ENCODE data around the gene DLEC1. TPM values are rescaled to one million over a fixed set of nuclear protein-coding genes. Genes with fewer than 3 reads are reported as not detected.
"Not testable (repeated sequence)": the region's sequence is repeated elsewhere in the genome, so short reads cannot be mapped to it uniquely, and the experiment has no call there.

Gene DLEC1
- total RNA-seq, 1 donor from 2014 or later, result under 0.01 TPM

- H3K27ac ChIP-seq (ENCODE audit: low read depth, low read length), result no peak overlapping the region
- peaks cover 0 to 8% (median 3%) of the 10 kb centered on the region in 3 donors for H3K4me1 ChIP-seq (ENCODE audit: control insufficient read depth in 3 of 3, insufficient read depth in 3 of 3, low read length in 3 of 3)
- no peaks in the 10 kb centered on the region for H3K9me3 ChIP-seq (ENCODE audit: control insufficient read depth in 3 of 3, low read length in 3 of 3)
- H3K9ac ChIP-seq (ENCODE audit: low read depth in 1 of 3, low read length in 3 of 3), result no peak overlapping the region
- no peaks in the 10 kb centered on the region for H3K27me3 ChIP-seq (ENCODE audit: control insufficient read depth in 3 of 3, insufficient read depth in 3 of 3, low read length in 3 of 3)
- peaks cover 73 to 88% (median 80%) of the 10 kb centered on the region in 3 donors for H3K36me3 ChIP-seq (ENCODE audit: control insufficient read depth in 3 of 3, insufficient read depth in 3 of 3, low read length in 3 of 3)
- H3K4me3 ChIP-seq (ENCODE audit: low read length in 3 of 3), result no peak overlapping the region
Measured at GRCh38 chr3:38127611-38128302, 88.7 kb downstream of the DLEC1 start.

- peaks cover 0 to 8% (median 3%) of the 10 kb centered on the region in 3 donors for H3K4me1 ChIP-seq (ENCODE audit: control insufficient read depth in 3 of 3, insufficient read depth in 3 of 3, low read length in 3 of 3)
- H3K9me3 ChIP-seq (ENCODE audit: control insufficient read depth in 3 of 3, low read length in 3 of 3), result no peaks in the 10 kb centered on the region
- H3K27me3 ChIP-seq (ENCODE audit: control insufficient read depth in 3 of 3, insufficient read depth in 3 of 3, low read length in 3 of 3), result no peaks in the 10 kb centered on the region
- no peak overlapping the region for H3K4me3 ChIP-seq (ENCODE audit: low read length in 3 of 3)
- no peak overlapping the region for H3K9ac ChIP-seq (ENCODE audit: low read depth in 1 of 3, low read length in 3 of 3)
- no peak overlapping the region for H3K27ac ChIP-seq (ENCODE audit: low read depth, low read length)
- H3K36me3 ChIP-seq (ENCODE audit: control insufficient read depth in 3 of 3, insufficient read depth in 3 of 3, low read length in 3 of 3), result peaks cover 73 to 86% (median 81%) of the 10 kb centered on the region in 3 donors
Measured at GRCh38 chr3:38128303-38128655, 89.3 kb downstream of the DLEC1 start.

DNA sequence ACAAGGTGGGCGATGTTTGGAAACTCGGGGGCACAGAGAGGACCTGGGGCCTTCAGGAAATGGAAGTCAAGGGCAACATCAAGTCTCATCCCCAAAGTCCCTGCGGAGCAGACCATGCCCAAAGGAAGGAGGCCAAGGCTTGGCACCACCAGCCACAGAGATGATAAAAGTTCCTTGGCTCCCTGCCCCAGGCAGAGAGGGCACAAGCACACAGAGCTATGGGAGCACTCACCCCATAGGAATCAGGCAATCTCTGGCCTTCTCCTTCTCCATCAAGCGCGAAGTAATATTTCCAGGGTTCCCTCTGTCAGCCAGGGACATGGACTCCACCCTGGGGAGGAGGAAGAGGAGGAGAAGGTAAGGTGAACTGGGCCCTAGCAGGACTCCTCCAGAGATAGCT, 90.0 kb downstream of the DLEC1 start:
- no peak overlapping the region for H3K27ac ChIP-seq (ENCODE audit: low read depth, low read length)
- peaks cover 81 to 89% (median 88%) of the 10 kb centered on the region in 3 donors for H3K36me3 ChIP-seq (ENCODE audit: control insufficient read depth in 3 of 3, insufficient read depth in 3 of 3, low read length in 3 of 3)
- no peak overlapping the region for H3K9ac ChIP-seq (ENCODE audit: low read depth in 1 of 3, low read length in 3 of 3)
- H3K4me3 ChIP-seq (ENCODE audit: low read length in 3 of 3), result no peak overlapping the region
- peaks cover 0 to 8% (median 3%) of the 10 kb centered on the region in 3 donors for H3K4me1 ChIP-seq (ENCODE audit: control insufficient read depth in 3 of 3, insufficient read depth in 3 of 3, low read length in 3 of 3)
- no peaks in the 10 kb centered on the region for H3K9me3 ChIP-seq (ENCODE audit: control insufficient read depth in 3 of 3, low read length in 3 of 3)
- no peaks in the 10 kb centered on the region for H3K27me3 ChIP-seq (ENCODE audit: control insufficient read depth in 3 of 3, insufficient read depth in 3 of 3, low read length in 3 of 3)

- no peaks in the 10 kb centered on the region for H3K9me3 ChIP-seq (ENCODE audit: control insufficient read depth in 3 of 3, low read length in 3 of 3)
- H3K9ac ChIP-seq (ENCODE audit: low read depth in 1 of 3, low read length in 3 of 3), result peak overlapping the region in 1 of 3 donors; percentile 28
- no peak overlapping the region for H3K4me3 ChIP-seq (ENCODE audit: low read length in 3 of 3)
- peaks cover 3 to 12% (median 11%) of the 10 kb centered on the region in 3 donors for H3K4me1 ChIP-seq (ENCODE audit: control insufficient read depth in 3 of 3, insufficient read depth in 3 of 3, low read length in 3 of 3)
- peaks cover 69 to 84% (median 81%) of the 10 kb centered on the region in 3 donors for H3K36me3 ChIP-seq (ENCODE audit: control insufficient read depth in 3 of 3, insufficient read depth in 3 of 3, low read length in 3 of 3)
- H3K27ac ChIP-seq (ENCODE audit: low read depth, low read length), result no peak overlapping the region
- no peaks in the 10 kb centered on the region for H3K27me3 ChIP-seq (ENCODE audit: control insufficient read depth in 3 of 3, insufficient read depth in 3 of 3, low read length in 3 of 3)
Measured at GRCh38 chr3:38130631-38131065, 91.6 kb downstream of the DLEC1 start.

- Histone ChIP-seq H3K36me3 (ENCODE audit: control insufficient read depth in 3 of 3, insufficient read depth in 3 of 3, low read length in 3 of 3) (peaks cover 57 to 73% (median 69%) of the 10 kb centered on the region in 3 donors), H3K4me1 (ENCODE audit: control insufficient read depth in 3 of 3, insufficient read depth in 3 of 3, low read length in 3 of 3) (peaks cover 10 to 17% (median 16%) of the 10 kb centered on the region in 3 donors), H3K27ac (ENCODE audit: low read depth, low read length) (no peak overlapping the region)
Measured at GRCh38 chr3:38131621-38132369, 92.8 kb downstream of the DLEC1 start.

DNA sequence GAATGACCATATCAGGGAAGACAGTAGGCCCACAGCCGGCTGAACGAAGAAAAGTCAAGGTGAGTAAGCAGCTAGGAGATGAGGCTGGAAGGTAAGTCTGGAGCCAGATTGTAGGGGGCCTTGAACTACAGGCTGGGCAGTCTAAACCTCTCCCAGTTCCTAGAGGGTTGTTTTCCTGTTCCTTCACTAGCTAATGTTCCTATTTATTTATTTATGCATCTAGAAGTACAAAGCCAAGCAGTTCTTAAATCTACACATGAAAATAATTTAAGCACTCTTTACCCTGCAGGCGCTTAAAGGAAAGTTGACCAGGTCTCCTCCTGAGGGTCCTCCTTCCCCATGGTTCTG, 94.2 kb downstream of the DLEC1 start:
- Histone ChIP-seq H3K27ac (ENCODE audit: low read depth, low read length) (no peak overlapping the region), H3K4me3 (ENCODE audit: low read length in 3 of 3) (no peak overlapping the region), H3K36me3 (ENCODE audit: control insufficient read depth in 3 of 3, insufficient read depth in 3 of 3, low read length in 3 of 3) (peaks cover 44 to 59% (median 55%) of the 10 kb centered on the region in 3 donors), H3K9me3 (ENCODE audit: control insufficient read depth in 3 of 3, low read length in 3 of 3) (no peaks in the 10 kb centered on the region), H3K4me1 (ENCODE audit: control insufficient read depth in 3 of 3, insufficient read depth in 3 of 3, low read length in 3 of 3) (peaks cover 17 to 25% (median 24%) of the 10 kb centered on the region in 3 donors), H3K27me3 (ENCODE audit: control insufficient read depth in 3 of 3, insufficient read depth in 3 of 3, low read length in 3 of 3) (no peaks in the 10 kb centered on the region), H3K9ac (ENCODE audit: low read depth in 1 of 3, low read length in 3 of 3) (no peak overlapping the region)

More at GRCh38 chr3:38131621-38132369, 92.8 kb downstream of the DLEC1 start:
- no peaks in the 10 kb centered on the region for H3K9me3 ChIP-seq (ENCODE audit: control insufficient read depth in 3 of 3, low read length in 3 of 3)
- no peak overlapping the region for H3K4me3 ChIP-seq (ENCODE audit: low read length in 3 of 3)
- H3K9ac ChIP-seq (ENCODE audit: low read depth in 1 of 3, low read length in 3 of 3), result no peak overlapping the region
- H3K27me3 ChIP-seq (ENCODE audit: control insufficient read depth in 3 of 3, insufficient read depth in 3 of 3, low read length in 3 of 3), result no peaks in the 10 kb centered on the region

DNA sequence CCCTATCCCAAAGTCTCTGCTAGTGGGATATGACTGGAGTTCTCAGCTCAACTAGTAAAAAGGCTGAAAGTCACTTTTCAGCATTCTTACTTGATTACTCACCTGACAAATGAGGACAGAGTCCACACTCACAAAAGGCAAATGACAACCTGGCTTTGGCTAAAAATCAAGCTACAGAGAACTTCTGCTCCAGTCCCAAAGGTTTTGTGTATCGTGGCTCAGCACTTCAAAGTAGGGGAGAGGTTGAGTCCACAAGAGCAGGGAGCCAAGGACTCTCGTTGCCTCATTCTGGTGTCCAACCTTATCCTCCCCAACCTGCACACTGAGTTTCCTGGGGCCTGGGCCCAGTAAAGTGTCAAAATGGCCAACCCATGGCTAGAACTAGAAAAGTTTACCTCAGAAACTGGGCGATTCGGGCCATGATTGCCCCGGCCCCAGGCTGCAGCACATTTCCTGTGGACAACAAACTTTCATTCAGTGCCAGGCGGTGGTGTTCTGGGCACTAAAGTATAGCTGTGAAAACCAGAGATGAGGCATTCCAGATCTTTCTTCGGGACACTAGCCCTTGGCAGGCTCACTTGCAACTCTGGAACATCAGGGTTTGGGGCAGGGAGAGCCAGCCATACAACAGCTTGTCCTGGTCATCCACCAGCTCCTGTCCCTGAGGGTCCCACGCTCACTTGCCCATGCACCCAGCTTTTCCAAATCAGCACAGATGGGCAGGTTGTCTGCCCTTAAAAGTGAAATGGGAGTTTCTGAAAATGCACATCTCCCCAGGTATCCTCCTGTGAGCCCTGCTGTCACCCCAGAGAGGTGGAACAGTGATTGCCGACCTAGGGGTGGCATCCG, 94.8 kb downstream of the DLEC1 start:
- Histone ChIP-seq H3K9ac (ENCODE audit: low read depth in 1 of 3, low read length in 3 of 3) (no peak overlapping the region), H3K4me1 (ENCODE audit: control insufficient read depth in 3 of 3, insufficient read depth in 3 of 3, low read length in 3 of 3) (peaks cover 19 to 29% (median 26%) of the 10 kb centered on the region in 3 donors), H3K9me3 (ENCODE audit: control insufficient read depth in 3 of 3, low read length in 3 of 3) (no peaks in the 10 kb centered on the region), H3K27ac (ENCODE audit: low read depth, low read length) (no peak overlapping the region), H3K36me3 (ENCODE audit: control insufficient read depth in 3 of 3, insufficient read depth in 3 of 3, low read length in 3 of 3) (peaks cover 40 to 55% (median 52%) of the 10 kb centered on the region in 3 donors), H3K27me3 (ENCODE audit: control insufficient read depth in 3 of 3, insufficient read depth in 3 of 3, low read length in 3 of 3) (no peaks in the 10 kb centered on the region), H3K4me3 (ENCODE audit: low read length in 3 of 3) (no peak overlapping the region)

GRCh38 chr3:38134517-38135143, 95.6 kb downstream of the DLEC1 start:
- not testable (repeated sequence) for H3K4me3 ChIP-seq (ENCODE audit: low read length in 3 of 3); H3K9ac ChIP-seq (ENCODE audit: low read depth in 1 of 3, low read length in 3 of 3); H3K27ac ChIP-seq (ENCODE audit: low read depth, low read length); H3K9me3 ChIP-seq (ENCODE audit: control insufficient read depth in 3 of 3, low read length in 3 of 3); H3K27me3 ChIP-seq (ENCODE audit: control insufficient read depth in 3 of 3, insufficient read depth in 3 of 3, low read length in 3 of 3)
- peaks cover 32 to 48% (median 44%) of the 10 kb centered on the region in 3 donors for H3K36me3 ChIP-seq (ENCODE audit: control insufficient read depth in 3 of 3, insufficient read depth in 3 of 3, low read length in 3 of 3)
- H3K4me1 ChIP-seq (ENCODE audit: control insufficient read depth in 3 of 3, insufficient read depth in 3 of 3, low read length in 3 of 3), result peaks cover 25 to 38% (median 34%) of the 10 kb centered on the region in 3 donors

DNA sequence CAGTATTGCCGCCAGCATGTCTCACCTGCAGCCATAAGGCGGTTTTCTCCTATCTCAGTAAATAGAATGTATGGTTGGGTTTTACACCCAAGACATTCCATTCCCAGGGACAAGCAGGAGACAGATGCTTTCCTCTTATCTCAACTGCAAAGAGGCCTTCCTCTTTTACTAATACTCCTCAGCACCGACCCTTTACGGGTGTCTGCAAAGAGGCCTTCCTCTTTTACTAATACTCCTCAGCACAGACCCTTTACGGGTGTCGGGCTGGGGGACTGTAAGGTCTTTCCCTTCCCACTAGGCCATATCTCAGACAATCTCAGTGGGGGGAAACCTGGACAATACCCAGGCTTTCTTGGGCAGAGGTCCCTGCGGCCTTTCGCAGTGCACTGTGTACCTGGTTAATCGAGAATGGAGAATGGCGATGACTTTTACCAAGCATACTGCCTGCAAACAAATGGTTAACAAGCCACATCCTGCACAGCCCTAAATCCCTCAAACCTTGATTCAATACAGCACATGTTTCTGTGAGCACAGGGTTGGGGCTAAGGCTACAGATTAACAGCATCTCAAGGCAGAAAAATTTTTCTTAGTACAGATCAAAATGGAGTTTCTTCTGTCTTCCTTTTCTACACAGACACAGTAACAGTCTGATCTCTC, 96.7 kb downstream of the DLEC1 start:
- H3K9me3 ChIP-seq (ENCODE audit: control insufficient read depth in 3 of 3, low read length in 3 of 3); H3K27ac ChIP-seq (ENCODE audit: low read depth, low read length); H3K27me3 ChIP-seq (ENCODE audit: control insufficient read depth in 3 of 3, insufficient read depth in 3 of 3, low read length in 3 of 3): not testable (repeated sequence)
- Histone ChIP-seq H3K4me1 (ENCODE audit: control insufficient read depth in 3 of 3, insufficient read depth in 3 of 3, low read length in 3 of 3) (peaks cover 27 to 39% (median 31%) of the 10 kb centered on the region in 3 donors), H3K4me3 (ENCODE audit: low read length in 3 of 3) (peak overlapping the region; percentile 88 to 96 (median 95)), H3K9ac (ENCODE audit: low read depth in 1 of 3, low read length in 3 of 3) (peak overlapping the region; percentile 87 to 96 (median 91)), H3K36me3 (ENCODE audit: control insufficient read depth in 3 of 3, insufficient read depth in 3 of 3, low read length in 3 of 3) (peaks cover 25 to 44% (median 37%) of the 10 kb centered on the region in 3 donors)
